ENCODE results near the gene EMP2. TPM values are rescaled to one million over a fixed set of nuclear protein-coding genes. Genes with fewer than 3 reads are reported as not detected.
"Not testable (repeated sequence)": the region's sequence is repeated elsewhere in the genome, so short reads cannot be mapped to it uniquely, and the experiment has no call there.

The EMP2 gene
- total RNA-seq, 5 donors from 2014 or later (not counting 1 experiment from before 2014, with no cell fraction given), result 0.30 to 0.98 (median 0.61) TPM; not detected in 2

DNA sequence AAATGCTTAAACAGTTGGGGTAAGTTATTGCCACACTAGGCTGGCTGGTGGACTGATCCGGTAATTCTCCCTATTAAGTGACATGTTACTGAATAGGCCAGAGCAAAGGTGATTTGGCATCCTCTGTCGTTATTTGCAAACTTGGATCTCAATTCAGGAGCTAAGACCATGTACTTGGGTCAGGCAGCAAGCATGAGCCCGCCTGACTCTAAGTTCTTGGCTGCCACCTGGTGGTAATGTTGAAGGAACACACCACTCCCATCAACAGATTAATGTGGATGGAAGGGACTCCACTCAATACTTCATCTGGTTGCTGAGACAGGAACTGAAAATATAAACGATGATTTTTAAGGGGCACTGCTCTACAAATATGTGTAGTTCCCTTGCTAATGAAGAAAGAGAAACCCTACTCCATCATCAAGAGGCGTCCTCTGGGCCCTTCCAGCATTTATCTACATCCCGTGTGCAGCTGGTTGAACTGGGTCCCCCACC lies 70.8 kb downstream of the EMP2 start:
- no peak overlapping the region for H3K27ac Mint-ChIP-seq
- peaks cover 0 to 4% of the 10 kb centered on the region in 2 donors for H3K27me3 Mint-ChIP-seq
- Histone ChIP-seq H3K36me3 (ENCODE audit: control insufficient read depth in 2 of 2, extremely low read depth in 1 of 2, insufficient read depth in 1 of 2, low read length in 1 of 2) (no peaks in the 10 kb centered on the region), H3K4me1 (ENCODE audit: control insufficient read depth in 1 of 2, extremely low read depth in 1 of 2, insufficient read depth in 2 of 2, low read length in 2 of 2) (no peaks in the 10 kb centered on the region), H3K4me3 (ENCODE audit: control insufficient read depth in 1 of 2, extremely low read depth in 1 of 2, low read length in 1 of 2) (no peak overlapping the region), H3K27me3 (replicated peaks in 1 of 2; ENCODE audit: control insufficient read depth in 2 of 2, extremely low read depth in 1 of 2, insufficient read depth in 2 of 2, low read length in 1 of 2) (no peaks in the 10 kb centered on the region), H3K9me3 (no peaks in the 10 kb centered on the region), H3K27ac (ENCODE audit: low read length) (no peak overlapping the region)
- H3K36me3 Mint-ChIP-seq, result no peaks in the 10 kb centered on the region
- H3K4me3 Mint-ChIP-seq, result no peak overlapping the region
- 17% methylated on average over 2 of the region's 6 CpGs for WGBS (ENCODE audit: insufficient coverage)
- ChIA-PET CTCF (interaction anchor here (0.6 to 3.1 kb wide), 12 partner anchors 14 to 256 kb away, joined by 3 to 29 read pairs (median 4); no protein-coding TSS in a partner anchor), POLR2A (no interaction called here)
- H3K9me3 Mint-ChIP-seq, result no peaks in the 10 kb centered on the region
- ATAC-seq (replicated peaks in 1 of 4) (peak; percentile 87 to 92 (median 90)), DNase-seq (peak; percentile 15 to 86 (median 46))
- peaks cover 3 to 7% (median 4%) of the 10 kb centered on the region in 3 donors for H3K4me1 Mint-ChIP-seq

DNA sequence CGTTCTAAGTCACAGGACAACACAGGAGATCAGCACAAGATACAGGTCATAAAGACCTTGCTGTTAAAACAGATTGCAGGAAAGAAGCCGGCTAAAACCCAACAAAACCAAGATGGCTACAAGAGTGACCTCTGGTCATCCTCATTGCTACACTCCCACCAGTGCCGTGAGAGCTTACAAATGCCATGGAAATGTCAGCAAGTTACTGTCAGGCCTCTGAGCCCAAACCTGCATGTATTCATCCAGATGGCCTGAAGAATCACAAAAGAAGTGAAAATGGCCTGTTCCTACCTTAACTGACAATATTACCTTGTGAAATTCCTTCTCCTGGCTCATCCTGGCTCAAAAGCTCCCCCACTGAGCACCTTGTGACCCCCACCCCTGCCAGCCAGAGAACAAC lies 75.1 kb downstream of the EMP2 start:
- CTCF ChIA-PET, result interaction anchor here (0.5 to 1.8 kb wide), 3 partner anchors 10 to 190 kb away, joined by 4 read pairs; no protein-coding TSS in a partner anchor
- not testable (repeated sequence) for H3K27ac ChIP-seq (ENCODE audit: low read length); H3K27me3 Mint-ChIP-seq; H3K4me1 ChIP-seq (ENCODE audit: control insufficient read depth in 1 of 2, extremely low read depth in 1 of 2, insufficient read depth in 2 of 2, low read length in 2 of 2); H3K36me3 Mint-ChIP-seq; H3K9me3 ChIP-seq; H3K9me3 Mint-ChIP-seq; H3K27me3 ChIP-seq (replicated peaks in 1 of 2; ENCODE audit: control insufficient read depth in 2 of 2, extremely low read depth in 1 of 2, insufficient read depth in 2 of 2, low read length in 1 of 2); DNase-seq; H3K4me3 ChIP-seq (ENCODE audit: control insufficient read depth in 1 of 2, extremely low read depth in 1 of 2, low read length in 1 of 2); ATAC-seq (replicated peaks in 1 of 4); H3K27ac Mint-ChIP-seq; H3K4me3 Mint-ChIP-seq; H3K36me3 ChIP-seq (ENCODE audit: control insufficient read depth in 2 of 2, extremely low read depth in 1 of 2, insufficient read depth in 1 of 2, low read length in 1 of 2)
- POLR2A ChIA-PET, result interaction anchor here in 1 of 2 donors (0.8 kb wide), 1 partner anchor 68 kb away, joined by 5 read pairs; no protein-coding TSS in a partner anchor
- WGBS (ENCODE audit: insufficient coverage), result 50% methylated on average over 2 of the region's 3 CpGs
- H3K4me1 Mint-ChIP-seq, result peaks cover 8 to 13% (median 9%) of the 10 kb centered on the region in 3 donors

DNA sequence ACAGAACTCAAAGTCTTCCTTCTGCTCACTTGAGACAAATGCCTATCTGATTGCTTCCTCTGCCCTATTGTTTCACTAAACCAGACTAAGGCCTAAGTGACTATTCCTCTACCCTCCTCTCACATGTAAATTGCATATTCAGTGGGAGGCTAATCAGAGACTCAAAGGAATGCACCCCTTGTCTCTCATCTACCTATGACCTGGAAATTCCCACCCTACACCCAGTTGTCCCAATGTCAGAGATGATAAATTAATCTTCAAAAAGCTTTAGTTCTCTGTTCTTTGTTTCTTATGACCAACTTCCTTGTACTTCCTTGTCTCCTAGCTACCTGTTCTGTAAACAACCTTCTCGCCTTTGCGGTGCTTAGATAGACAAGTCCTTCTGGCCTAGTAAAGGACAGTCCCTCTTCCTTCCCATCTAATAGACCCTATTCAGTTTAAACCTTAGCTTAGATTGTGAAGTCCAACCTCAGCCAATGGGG lies 76.0 kb downstream of the EMP2 start:
- ChIA-PET CTCF (interaction anchor here (0.6 to 1.8 kb wide), 6 partner anchors 10 to 336 kb away, joined by 3 to 4 read pairs (median 3); no protein-coding TSS in a partner anchor), POLR2A (interaction anchor here in 1 of 2 donors (0.5 kb wide), 1 partner anchor 113 kb away, joined by 11 read pairs; no protein-coding TSS in a partner anchor)
- DNase-seq, result no peak
- H3K27me3 ChIP-seq (replicated peaks in 1 of 2; ENCODE audit: control insufficient read depth in 2 of 2, extremely low read depth in 1 of 2, insufficient read depth in 2 of 2, low read length in 1 of 2), result no peaks in the 10 kb centered on the region
- WGBS (ENCODE audit: insufficient coverage), result no CpG with 5 or more reads among the region's 2 CpGs
- no peaks in the 10 kb centered on the region for H3K9me3 ChIP-seq
- Mint-ChIP-seq H3K9me3 (no peaks in the 10 kb centered on the region), H3K36me3 (no peaks in the 10 kb centered on the region), H3K27ac (peak overlapping the region in 1 of 2 donors; percentile 23), H3K4me3 (no peak overlapping the region), H3K4me1 (peaks cover 6 to 13% (median 8%) of the 10 kb centered on the region in 3 donors), H3K27me3 (peaks cover 0 to 2% of the 10 kb centered on the region in 2 donors)
- peak in 1 of 4 experiments; percentile 29 for ATAC-seq (replicated peaks in 1 of 4)
- H3K4me1 ChIP-seq (ENCODE audit: control insufficient read depth in 1 of 2, extremely low read depth in 1 of 2, insufficient read depth in 2 of 2, low read length in 2 of 2), result no peaks in the 10 kb centered on the region
- H3K4me3 ChIP-seq (ENCODE audit: control insufficient read depth in 1 of 2, extremely low read depth in 1 of 2, low read length in 1 of 2), result no peak overlapping the region
- no peak overlapping the region for H3K27ac ChIP-seq (ENCODE audit: low read length)
- no peaks in the 10 kb centered on the region for H3K36me3 ChIP-seq (ENCODE audit: control insufficient read depth in 2 of 2, extremely low read depth in 1 of 2, insufficient read depth in 1 of 2, low read length in 1 of 2)

DNA sequence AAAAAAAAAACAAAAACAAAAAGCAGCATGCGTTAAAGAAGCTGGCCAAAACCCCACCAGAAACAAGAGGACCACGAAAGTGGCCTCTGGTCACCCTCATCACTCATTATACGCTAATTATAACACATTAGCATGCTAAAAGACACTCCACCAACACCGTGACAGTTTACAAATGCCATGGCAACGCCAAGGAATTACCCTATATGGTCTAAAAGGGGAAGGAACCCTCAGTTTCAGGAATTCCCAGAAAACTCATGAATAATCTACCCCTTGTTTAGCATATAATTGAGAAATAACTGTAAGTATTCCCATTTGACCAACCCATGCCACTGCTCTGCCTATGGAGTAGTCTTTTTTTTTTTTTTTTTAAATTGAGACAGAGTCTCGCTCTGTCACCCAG lies 77.6 kb downstream of the EMP2 start:
- ChIA-PET POLR2A (interaction anchor here in 1 of 2 donors (0.6 kb wide), 1 partner anchor 50 kb away, joined by 3 read pairs; no protein-coding TSS in a partner anchor), CTCF (interaction anchor here in 1 of 2 donors (0.6 kb wide), 1 partner anchor 302 kb away, joined by 3 read pairs; no protein-coding TSS in a partner anchor)
- Mint-ChIP-seq H3K4me1 (peaks cover 5 to 13% (median 8%) of the 10 kb centered on the region in 3 donors), H3K36me3 (no peaks in the 10 kb centered on the region), H3K4me3 (no peak overlapping the region), H3K27ac (no peak overlapping the region), H3K9me3 (no peaks in the 10 kb centered on the region), H3K27me3 (peaks cover 0 to 2% of the 10 kb centered on the region in 2 donors)
- no peaks in the 10 kb centered on the region for H3K9me3 ChIP-seq
- no peaks in the 10 kb centered on the region for H3K4me1 ChIP-seq (ENCODE audit: control insufficient read depth in 1 of 2, extremely low read depth in 1 of 2, insufficient read depth in 2 of 2, low read length in 2 of 2)
- whole genome bisulfite sequencing (ENCODE audit: insufficient coverage), result no CpG with 5 or more reads among the region's 6 CpGs
- H3K27ac ChIP-seq (ENCODE audit: low read length), result no peak overlapping the region
- no peak for DNase-seq
- H3K4me3 ChIP-seq (ENCODE audit: control insufficient read depth in 1 of 2, extremely low read depth in 1 of 2, low read length in 1 of 2), result no peak overlapping the region
- H3K27me3 ChIP-seq (replicated peaks in 1 of 2; ENCODE audit: control insufficient read depth in 2 of 2, extremely low read depth in 1 of 2, insufficient read depth in 2 of 2, low read length in 1 of 2), result no peaks in the 10 kb centered on the region
- ATAC-seq (replicated peaks in 1 of 4), result no peak
- H3K36me3 ChIP-seq (ENCODE audit: control insufficient read depth in 2 of 2, extremely low read depth in 1 of 2, insufficient read depth in 1 of 2, low read length in 1 of 2), result no peaks in the 10 kb centered on the region

DNA sequence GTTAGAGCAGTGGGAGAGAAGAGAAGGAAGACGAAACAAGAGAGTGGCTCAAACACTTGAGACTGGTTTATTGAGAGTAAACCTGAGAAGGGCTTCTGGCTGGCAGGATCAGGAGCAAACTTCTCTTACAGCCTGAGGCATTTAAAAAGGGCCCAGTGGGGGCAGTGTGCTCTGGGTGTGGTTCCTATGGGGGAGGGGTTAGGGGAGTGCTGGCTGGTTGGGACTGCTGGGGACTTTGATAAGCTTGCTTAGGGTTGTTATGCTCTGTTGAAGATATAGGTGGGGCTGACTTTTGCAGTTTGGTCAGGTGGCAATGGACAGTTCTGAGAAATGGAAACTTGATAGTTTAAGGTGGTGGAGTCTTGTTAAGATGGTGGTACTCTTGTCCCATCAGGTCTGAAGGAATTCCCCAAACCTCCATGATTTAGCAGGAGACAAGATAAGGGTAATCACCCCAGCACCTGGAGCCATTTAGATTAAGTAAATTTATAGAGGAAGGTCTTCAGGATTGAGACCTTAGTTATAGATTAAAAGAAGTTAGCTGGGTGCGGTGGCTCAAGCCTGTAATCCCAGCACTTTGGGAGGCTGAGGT lies 79.3 kb downstream of the EMP2 start:
- H3K27me3 ChIP-seq (replicated peaks in 1 of 2; ENCODE audit: control insufficient read depth in 2 of 2, extremely low read depth in 1 of 2, insufficient read depth in 2 of 2, low read length in 1 of 2), result peaks cover 0 to 3% of the 10 kb centered on the region in 2 experiments
- DNase-seq, result peak in 20 of 35 experiments; percentile 2 to 34 (median 12)
- H3K4me3 ChIP-seq (ENCODE audit: control insufficient read depth in 1 of 2, extremely low read depth in 1 of 2, low read length in 1 of 2), result no peak overlapping the region
- POLR2A ChIA-PET, result no interaction called here
- no peak overlapping the region for H3K4me3 Mint-ChIP-seq
- CTCF ChIA-PET, result interaction anchor here in 1 of 2 donors (1.0 kb wide), 1 partner anchor 13 kb away, joined by 3 read pairs; no protein-coding TSS in a partner anchor
- 86% methylated on average over 2 of the region's 2 CpGs for WGBS (ENCODE audit: insufficient coverage)
- H3K27ac Mint-ChIP-seq, result no peak overlapping the region
- H3K36me3 Mint-ChIP-seq, result no peaks in the 10 kb centered on the region
- peak in 1 of 4 experiments; percentile 24 for ATAC-seq (replicated peaks in 1 of 4)
- no peak overlapping the region for H3K27ac ChIP-seq (ENCODE audit: low read length)
- H3K27me3 Mint-ChIP-seq, result no peaks in the 10 kb centered on the region
- H3K4me1 ChIP-seq (ENCODE audit: control insufficient read depth in 1 of 2, extremely low read depth in 1 of 2, insufficient read depth in 2 of 2, low read length in 2 of 2), result no peaks in the 10 kb centered on the region
- peaks cover 5 to 13% (median 8%) of the 10 kb centered on the region in 3 donors for H3K4me1 Mint-ChIP-seq
- H3K9me3 Mint-ChIP-seq, result peaks cover 0 to under 1% (median 0%) of the 10 kb centered on the region in 3 donors
- H3K36me3 ChIP-seq (ENCODE audit: control insufficient read depth in 2 of 2, extremely low read depth in 1 of 2, insufficient read depth in 1 of 2, low read length in 1 of 2), result no peaks in the 10 kb centered on the region
- no peaks in the 10 kb centered on the region for H3K9me3 ChIP-seq

DNA sequence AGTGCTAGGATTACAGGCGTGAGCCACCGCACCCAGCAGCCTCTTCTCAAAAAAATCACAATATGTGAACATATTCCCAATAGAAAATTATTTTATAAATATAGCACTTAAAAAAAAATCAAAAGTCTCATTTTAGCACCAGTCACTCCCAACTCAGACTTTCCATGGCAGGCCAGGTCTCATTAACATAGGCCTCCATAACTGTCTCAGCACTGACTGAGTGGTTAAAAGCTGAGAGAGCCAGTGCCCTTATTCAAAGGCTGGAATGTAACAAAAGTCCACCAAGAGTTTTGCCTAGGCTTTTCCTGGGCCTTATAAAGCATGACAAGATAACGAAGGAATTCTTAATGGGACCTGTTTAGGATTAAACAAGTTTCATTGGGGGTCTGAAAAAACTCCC lies 79.8 kb downstream of the EMP2 start:
- peaks cover 5 to 13% (median 8%) of the 10 kb centered on the region in 3 donors for H3K4me1 Mint-ChIP-seq
- ChIA-PET CTCF (interaction anchor here in 1 of 2 donors (1.0 kb wide), 1 partner anchor 14 kb away, joined by 3 read pairs; no protein-coding TSS in a partner anchor), POLR2A (no interaction called here)
- no peak overlapping the region for H3K27ac Mint-ChIP-seq
- no CpG with 5 or more reads among the region's 3 CpGs for WGBS (ENCODE audit: insufficient coverage)
- peaks cover 0 to 3% of the 10 kb centered on the region in 2 experiments for H3K27me3 ChIP-seq (replicated peaks in 1 of 2; ENCODE audit: control insufficient read depth in 2 of 2, extremely low read depth in 1 of 2, insufficient read depth in 2 of 2, low read length in 1 of 2)
- no peaks in the 10 kb centered on the region for H3K36me3 ChIP-seq (ENCODE audit: control insufficient read depth in 2 of 2, extremely low read depth in 1 of 2, insufficient read depth in 1 of 2, low read length in 1 of 2)
- DNase-seq (no peak), ATAC-seq (replicated peaks in 1 of 4) (no peak)
- no peaks in the 10 kb centered on the region for H3K9me3 ChIP-seq
- H3K4me3 ChIP-seq (ENCODE audit: control insufficient read depth in 1 of 2, extremely low read depth in 1 of 2, low read length in 1 of 2), result no peak overlapping the region
- H3K9me3 Mint-ChIP-seq, result peaks cover 0 to 3% (median under 1%) of the 10 kb centered on the region in 3 donors
- no peaks in the 10 kb centered on the region for H3K4me1 ChIP-seq (ENCODE audit: control insufficient read depth in 1 of 2, extremely low read depth in 1 of 2, insufficient read depth in 2 of 2, low read length in 2 of 2)
- no peak overlapping the region for H3K4me3 Mint-ChIP-seq
- H3K27me3 Mint-ChIP-seq, result no peaks in the 10 kb centered on the region
- H3K27ac ChIP-seq (ENCODE audit: low read length), result no peak overlapping the region
- H3K36me3 Mint-ChIP-seq, result no peaks in the 10 kb centered on the region
